GM12891 (cell line): Measurements from ENCODE around the gene ZNF431.

Experiments
- PAX5 ChIP-seq: IDR thresholded peaks from 2 replicates; pipeline ENCODE4 v1.6.1; 2011; ENCODE audit warnings: low read length, moderate library complexity, mild to moderate bottlenecking; ENCODE audit not compliant: insufficient read depth, severe bottlenecking
- POLR2A ChIP-seq: IDR thresholded peaks from 2 replicates; pipeline ENCODE4 v1.6.1; 2011; ENCODE audit warnings: low read depth, low read length, control low read depth
- POLR2AphosphoS5 ChIP-seq: IDR thresholded peaks from 2 replicates; pipeline ENCODE4 v1.6.1; 2011; ENCODE audit warnings: low read depth, low read length, control low read depth
- SPI1 ChIP-seq: IDR thresholded peaks from 2 replicates; pipeline ENCODE4 v1.6.1; 2011; ENCODE audit warnings: low read depth, low read length, control low read depth
- TAF1 ChIP-seq: IDR thresholded peaks from 2 replicates; pipeline ENCODE4 v1.6.1; 2011; ENCODE audit warnings: low read depth, low read length, control low read depth

GRCh38 chr19:21117041-21117907 is 24.6 kb upstream of the ZNF431 start:
- no peak for TF ChIP-seq POLR2A
- no peak for TF ChIP-seq SPI1
- TF ChIP-seq TAF1: no peak
- no peak for TF ChIP-seq PAX5
- no peak for TF ChIP-seq POLR2AphosphoS5
